HG03095 (cell line): Measurements from ENCODE around the gene CNN3.
A peak's percentile ranks its signal among the peaks of the same experiment; 100 is the strongest.

Experiments used
- ATAC-seq: cut with Tn5 transposase; IDR thresholded peaks from one replicate; pipeline ENCODE4 v1.9.1; 2021; ENCODE audit warnings: moderate library complexity; ENCODE audit not compliant: unreplicated experiment

CNN3 gene

DNA sequence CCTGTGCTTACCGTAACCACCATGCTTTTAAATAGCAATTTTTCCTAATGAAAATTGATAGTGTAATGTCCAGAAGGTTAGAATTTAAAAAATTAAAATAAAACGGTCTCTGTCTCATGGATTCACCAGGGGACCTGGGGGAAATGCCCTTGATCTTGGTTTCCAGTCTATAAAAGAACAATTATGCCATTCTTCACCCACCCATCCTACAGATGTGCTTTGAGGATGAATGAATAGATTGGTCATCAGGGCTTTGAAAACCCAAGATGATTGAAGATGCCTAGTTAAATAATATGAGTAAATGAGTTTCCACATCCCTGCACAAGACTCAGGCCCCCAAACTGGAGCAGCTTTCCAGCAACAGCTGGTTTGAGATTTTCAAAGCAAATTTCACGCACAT lies 38.7 kb downstream of the CNN3 start:
- ATAC-seq, result no peak

DNA sequence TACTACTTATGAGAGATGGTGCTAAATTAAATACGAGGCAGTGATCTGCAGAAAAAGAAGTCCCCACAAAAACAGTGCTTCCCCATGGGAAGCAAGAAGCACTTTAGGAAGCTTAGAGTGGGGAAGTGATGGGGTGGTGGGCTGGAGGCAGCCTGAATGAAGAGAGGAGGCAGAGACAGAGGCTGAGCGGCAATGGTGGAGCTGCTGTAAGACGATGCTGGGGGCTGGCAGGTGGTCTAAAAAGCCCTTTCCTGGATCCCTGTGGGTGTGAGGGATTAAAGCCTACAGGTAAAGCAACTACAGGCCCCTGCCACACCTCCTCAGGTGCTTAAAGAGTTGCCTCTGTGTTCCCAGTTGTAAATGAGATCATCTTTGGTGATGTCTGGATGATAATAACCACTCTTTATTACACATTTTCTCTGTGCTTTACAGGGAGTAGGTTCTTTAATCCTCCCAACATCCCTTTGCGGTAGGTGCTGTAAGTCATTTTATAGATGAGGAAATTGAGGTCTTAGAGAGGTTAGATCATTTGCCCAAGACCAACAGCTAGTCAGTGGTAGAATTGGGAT lies 39.2 kb downstream of the CNN3 start:
- no peak for ATAC-seq

DNA sequence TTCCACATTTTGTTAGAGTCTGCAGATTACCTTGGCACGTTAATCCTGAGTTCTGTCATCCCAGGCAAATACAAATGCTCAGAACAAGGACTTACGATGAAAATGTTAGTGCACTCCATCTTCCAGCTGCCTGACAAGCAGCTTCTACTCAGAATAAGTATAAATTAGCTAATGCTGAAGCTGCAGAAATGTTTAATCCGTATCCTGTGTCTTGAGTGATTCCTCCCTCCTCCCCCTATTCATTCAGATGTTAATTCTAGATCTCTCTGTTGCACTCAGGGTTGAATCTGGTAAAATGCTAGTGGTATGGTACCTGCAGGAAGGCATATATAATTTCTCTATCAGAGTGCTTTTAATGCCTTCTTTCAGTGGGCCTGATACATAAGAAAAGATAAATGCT lies 39.8 kb downstream of the CNN3 start:
- no peak for ATAC-seq

DNA sequence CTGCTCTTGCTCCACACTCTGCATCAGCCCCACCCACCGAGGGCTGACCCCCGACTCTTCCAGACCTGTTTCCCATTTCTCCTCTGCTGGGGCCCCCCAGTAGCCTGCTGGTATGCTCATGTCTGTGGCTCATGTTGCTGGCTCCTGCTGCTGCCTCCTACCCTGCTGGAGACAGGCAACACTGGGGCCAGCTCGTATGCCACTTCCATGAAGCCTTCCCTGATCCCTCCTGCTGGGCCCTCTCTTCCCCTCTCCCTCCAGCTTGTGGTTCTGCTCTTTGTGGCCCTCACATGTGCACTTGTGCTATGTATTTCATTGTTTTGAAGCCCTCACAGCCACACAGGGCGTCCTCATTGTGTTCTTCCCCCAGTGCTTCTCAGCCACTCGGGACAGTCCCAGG lies 40.5 kb downstream of the CNN3 start:
- no peak for ATAC-seq

DNA sequence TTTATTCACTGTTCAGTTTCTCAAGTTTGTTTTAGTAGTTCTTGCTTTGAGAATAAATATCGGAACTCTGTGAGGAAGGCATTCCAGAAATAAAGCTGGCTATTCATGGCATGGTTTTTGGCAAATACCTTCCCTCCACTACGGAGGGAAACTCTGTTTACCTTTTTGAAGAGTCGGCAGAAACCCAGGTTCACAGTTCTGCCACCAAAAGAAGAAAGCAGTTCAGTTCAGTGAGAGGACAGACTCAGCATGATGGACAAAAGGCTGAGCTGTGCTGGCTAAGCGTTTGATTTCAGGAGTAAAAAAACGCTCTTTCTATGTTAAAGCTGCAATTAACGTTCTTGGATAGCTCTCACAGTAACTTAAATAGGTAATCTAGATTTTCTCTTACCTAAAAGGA lies 42.4 kb downstream of the CNN3 start:
- no peak for ATAC-seq

DNA sequence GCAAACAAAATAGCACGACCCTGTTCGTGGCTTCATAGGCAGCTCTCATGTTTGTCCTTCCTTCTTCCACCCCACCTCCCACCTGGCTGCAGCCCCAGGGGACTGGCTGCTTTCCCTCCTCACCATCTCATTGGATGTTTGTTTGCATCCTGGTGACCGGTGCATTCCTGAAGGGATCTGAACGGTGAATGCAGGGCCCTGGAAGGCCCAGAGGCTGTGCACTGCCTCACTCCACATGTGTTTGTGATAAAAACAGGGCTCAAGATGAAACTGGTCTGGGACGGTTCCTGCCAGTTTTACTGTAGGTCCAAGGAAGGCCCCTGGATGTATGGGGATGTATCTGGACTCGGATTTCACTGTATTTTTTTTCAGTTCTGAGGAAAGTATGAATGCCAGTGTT lies 42.8 kb downstream of the CNN3 start:
- ATAC-seq, result no peak

DNA sequence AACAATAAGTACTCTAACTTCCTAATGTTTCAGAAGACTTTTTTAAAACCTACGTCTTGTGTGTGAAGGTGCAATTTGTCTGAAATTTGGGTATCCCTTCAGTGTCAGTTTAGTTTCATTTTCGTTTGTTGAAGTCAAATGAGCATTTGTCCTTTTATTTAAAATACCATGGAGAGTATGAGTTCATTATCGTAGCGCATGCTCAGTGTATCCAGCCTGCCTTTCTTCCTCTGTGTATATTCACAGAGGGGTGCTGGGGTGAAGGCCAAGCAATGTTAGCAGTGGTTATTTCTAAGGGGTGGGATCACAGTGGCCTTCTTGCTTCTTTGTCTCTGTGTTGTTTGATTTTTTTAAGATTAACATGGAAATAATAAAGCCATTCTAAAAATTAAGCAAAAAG lies 43.2 kb downstream of the CNN3 start:
- no peak for ATAC-seq

DNA sequence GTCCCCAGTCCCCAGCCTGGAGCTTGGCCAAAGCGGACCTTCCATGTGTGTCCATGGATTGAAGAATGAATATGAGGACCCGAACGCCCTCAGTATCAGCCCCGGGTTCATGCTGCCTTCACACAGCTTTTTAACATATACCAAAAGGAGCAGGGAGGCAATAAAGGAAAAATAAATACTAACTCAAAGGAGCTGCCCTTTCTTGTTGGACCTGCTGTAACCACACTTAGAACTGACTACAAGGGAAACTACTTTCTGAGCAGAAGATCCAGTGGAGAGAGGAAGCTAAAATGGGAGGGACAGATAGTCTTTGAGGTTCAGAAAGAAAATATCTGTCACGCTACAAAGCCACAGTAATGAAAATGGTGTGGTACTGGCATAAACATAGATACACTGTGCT lies 48.6 kb downstream of the CNN3 start:
- ATAC-seq, result no peak

DNA sequence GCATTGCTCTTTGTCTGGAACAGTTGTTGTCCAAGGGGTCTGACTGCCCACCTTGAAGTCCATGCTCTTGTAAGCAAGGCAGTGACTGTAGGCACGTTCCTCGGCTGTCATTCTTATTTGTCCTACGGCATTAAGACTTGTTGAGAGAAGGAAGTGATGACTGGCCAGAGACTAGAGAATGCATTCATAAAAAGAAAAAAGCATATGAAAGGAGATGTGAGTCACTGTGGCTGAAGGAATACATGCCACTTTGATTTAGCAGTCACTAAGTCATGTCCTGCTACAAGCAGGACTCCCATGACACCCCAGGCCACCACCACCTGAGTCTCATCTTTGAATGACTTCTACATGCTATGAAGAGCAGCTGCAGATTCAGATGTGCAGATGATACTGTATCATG lies 50.5 kb downstream of the CNN3 start:
- no peak for ATAC-seq

DNA sequence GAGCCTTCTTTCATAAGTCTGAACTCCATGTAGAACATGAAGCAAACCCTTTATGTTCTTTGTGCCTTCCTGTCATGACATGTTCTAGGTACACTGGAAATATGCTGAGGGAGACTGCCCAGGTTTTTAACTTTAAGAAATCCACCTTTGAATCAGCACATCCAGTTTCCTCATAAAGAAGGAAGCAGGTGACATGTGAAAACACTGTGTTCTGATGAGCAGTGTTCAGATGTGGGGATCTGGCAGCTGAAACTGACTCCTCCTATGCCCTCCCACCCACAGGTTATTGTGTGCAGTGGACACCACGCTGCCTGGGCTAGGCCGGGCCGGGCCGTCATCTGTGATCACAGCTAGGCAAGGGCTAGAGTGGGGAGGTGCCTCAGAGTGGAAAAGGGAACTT lies 51.1 kb downstream of the CNN3 start:
- no peak for ATAC-seq

DNA sequence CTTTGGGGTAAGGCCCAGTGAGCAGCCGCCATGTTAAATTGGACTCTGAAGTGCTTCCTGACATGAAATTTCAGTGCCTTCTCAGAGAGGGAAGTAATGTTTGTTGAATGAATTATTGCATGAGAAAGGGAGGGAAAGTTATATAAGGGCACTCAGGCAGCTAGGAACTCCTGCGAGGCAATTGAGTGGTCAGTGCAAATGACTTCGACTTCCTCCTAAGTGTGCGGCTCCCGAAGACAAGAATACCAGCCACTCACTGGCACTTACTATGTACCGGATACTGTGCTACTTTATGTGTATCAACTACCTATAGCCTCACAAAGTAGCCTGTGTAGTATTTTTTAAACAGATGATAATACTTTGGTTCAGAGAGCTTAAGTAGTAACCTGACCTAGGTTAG lies 52.5 kb downstream of the CNN3 start:
- no peak for ATAC-seq

DNA sequence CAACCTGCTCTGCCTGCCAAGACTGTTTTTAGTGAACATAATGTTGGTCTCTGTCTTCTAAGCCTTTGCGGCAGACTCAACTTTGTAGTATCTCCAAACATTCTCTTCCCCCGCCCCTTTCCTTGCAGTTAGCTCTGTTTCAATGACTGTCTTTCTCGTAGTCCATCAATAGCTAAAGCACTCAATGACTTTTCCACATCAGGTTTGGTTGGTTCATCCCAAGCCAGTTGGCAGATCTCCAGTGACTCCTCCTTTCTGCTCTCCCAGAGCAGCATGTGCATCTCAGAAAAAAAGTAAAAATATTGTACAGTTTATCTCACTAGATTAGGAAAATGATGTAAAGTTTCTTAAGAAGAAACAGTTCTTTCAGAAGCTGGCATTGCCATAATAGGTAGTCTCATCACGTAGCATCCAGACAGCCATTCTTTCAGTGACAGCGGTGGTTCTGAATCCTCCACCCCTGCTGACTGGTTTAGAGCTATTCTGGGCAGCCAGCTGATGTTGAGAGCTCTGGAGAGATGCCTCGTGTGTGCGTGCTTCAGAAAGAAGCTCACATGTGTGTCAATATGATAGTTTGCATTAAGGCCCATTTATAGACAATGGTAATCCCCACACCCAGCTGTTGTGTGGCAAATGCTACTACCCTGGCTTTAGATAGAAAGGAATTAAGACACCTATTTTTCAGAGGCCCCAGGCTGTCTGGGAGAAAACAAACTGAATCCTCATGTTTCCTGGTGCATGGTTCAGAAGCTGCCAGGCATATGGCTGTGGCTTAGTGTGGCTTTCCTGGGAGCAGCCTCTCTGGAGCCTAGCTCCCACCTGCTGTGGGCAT lies 53.2 kb downstream of the CNN3 start:
- ATAC-seq, result peak; percentile 71

DNA sequence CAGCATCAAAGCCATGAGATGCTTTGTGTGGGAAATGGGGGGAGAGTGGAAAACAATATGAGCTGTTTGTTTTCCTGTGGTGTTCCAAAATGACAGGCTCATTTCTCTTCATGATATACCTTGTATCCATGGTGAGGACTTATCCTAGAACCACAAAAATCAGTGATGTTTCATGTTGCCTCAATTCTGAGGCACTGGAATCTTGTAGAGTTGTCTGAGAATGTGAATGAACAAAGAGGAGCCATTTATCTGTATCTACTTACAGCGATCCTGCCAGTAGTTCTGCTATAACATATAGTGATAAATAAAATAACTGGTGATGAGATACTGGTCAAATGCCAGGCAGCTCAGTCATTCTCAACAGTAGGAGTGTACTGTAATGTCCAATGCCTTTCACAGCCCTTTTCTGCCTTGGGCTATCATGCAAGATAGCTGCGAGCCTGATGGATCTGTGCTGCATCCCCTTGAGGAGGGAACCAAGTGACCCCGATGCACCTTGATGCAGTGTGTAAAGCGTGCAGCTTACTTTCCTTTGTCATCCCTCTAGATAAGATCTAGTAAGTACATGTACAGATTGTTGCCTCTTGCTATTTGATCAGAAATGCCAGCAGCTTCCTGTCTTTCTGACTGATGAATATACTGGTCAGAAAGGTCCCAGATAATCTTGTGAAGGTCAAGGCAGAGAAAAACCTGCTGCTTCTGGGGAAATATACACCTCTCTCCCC lies 54.0 kb downstream of the CNN3 start:
- ATAC-seq, result no peak

DNA sequence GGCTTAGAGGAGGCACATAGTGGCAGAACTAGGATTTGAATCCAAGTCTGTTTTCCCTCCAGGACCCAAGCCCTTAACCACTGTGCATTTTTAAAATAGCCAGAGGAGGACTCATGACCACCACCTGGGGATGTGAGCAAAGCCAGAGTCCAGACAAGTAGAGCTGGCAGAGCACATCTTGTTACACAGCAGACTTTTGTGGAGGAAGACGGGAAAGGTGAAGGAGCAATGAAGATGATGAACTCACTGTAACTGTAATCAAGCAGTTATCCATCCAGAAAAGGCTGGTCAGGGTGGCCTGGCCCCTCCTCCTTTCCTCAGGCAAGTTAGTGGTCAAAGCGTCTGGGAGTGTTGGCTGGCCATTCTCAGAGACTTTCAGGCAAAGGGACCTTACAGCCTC lies 55.9 kb downstream of the CNN3 start:
- ATAC-seq, result no peak

DNA sequence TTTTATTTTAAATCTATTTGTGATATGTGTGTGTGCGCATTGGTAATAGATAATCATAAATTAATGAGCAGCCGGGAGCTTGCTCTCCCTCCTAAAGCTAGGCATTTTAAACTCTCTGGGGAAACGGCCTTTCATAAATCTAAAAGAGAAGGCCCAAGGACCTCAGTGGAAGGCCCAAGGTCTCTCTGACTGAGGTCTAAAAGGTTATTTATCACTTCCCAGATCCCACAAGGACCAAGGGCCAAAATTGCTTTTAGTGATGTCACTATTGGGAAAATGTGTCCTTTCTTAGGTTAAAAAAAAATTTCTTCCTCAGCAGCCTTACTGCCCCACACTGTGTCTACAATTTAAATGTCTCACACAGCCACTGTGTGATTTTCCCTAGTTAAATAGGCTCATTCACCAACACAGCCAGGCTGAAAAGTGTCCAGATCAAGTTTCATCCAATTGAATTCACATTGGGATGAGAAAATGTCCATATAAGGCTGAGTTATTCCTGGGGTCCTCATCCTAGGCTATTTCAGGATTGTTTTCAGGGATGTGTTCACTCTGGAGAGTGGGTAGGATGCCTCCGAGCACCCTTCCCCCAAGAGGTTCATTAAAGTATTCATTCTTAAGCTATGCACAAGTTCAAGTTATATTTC lies 60.6 kb downstream of the CNN3 start:
- ATAC-seq, result no peak

DNA sequence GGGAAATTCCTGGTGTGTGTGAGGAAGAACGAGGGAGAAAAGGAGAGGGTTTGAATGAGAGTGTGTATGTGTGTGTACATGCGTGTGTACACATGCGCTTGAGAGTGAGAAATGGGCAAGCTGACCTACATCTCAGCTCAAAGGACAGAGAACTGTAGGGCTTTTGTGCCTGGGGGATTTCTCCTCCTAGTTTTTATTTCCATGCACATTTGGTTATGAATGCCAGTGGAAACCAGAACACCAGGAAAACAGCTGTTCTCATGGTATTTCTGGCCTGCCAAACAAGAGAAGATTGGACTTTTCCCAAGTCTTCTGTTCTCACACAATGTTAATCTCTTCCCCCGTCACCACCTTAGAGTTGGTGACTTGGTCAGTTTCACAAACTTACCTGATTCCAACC lies 61.5 kb downstream of the CNN3 start:
- ATAC-seq, result no peak

DNA sequence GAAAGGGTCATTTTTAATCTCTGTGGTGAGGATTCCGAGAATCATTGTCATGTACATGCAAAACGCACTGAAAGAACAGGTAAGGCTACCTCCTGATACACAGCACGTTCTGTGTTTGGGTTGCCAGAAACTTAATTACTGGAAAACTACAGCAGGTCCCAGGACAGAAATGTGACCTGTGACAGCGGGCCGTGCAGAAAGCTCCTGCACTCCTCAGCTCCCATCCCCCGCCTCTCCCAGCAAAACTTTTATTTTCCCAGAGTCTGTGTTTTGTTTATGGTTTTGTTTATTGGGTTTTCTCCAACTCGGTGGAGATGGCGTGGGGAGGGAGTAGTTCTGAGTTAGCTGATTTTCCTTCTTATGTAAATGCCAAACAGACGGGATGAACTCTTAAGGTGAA lies 62.1 kb downstream of the CNN3 start:
- ATAC-seq, result no peak

DNA sequence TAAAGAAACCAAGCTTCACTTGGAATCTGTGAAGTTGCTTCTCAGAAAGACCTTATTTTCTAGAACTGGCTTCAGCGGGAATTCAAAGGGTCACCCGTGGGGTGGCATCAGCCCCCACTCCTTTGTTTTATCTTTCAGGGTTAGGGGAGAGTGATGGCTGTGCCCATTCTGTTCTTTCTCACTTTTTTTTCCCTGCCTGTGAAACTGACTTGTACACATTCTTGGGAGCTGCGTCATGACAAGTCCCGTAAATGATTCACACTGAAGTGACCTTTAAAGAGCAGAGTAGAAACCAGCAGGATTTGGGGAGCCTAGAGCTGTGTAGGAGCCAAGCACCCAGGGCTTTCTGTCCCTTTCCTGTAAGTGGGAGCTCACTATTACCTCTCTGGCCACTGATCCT lies 63.0 kb downstream of the CNN3 start:
- ATAC-seq, result no peak

DNA sequence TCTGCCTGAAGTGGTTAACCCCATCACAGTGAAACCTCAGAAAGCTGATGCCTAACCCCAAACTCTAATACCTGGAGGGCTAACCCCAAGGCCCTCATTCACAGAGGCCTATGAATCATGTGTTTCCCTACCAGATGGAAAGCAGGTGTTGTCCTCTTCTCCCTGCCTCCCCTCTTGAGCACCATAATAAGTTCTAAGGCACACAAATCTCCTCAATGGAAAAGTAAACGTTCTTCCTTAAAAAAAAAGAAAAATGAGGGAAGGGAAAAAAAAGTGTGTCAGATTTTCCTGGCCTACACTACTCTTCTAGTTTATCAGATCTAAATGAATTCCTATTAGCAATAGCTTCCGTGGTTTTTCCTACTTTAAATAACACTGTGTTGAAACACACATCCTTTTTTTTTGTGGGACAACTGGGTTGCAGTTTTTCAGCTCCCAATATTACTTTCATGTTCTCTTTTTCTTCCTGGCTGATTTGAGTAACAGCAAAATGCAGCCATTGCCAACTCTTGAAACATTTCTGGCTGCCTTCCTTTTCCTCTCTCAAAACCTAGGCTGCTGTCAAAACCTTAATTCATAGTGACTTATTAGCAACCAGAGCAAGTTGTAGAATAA lies 63.5 kb downstream of the CNN3 start:
- ATAC-seq, result no peak

DNA sequence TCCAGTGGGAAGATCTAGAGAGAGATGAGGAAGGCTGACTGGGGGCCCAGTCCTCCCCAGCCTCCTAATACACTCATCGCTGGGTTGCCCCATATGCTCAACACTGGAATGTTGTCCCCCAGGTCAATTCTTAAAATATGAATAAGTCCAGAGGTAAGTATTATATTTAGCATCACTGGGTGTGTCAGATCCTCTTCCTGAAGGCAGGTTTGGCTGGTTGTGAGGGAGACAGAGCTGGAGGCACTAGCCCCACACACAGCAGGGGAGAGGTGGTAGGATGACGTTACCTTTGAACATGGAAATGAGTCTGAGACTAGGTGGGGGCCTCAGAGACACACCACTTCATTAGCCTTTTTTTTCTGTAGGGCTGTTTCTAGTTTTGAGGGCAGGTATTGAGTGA lies 64.2 kb downstream of the CNN3 start:
- ATAC-seq, result no peak

DNA sequence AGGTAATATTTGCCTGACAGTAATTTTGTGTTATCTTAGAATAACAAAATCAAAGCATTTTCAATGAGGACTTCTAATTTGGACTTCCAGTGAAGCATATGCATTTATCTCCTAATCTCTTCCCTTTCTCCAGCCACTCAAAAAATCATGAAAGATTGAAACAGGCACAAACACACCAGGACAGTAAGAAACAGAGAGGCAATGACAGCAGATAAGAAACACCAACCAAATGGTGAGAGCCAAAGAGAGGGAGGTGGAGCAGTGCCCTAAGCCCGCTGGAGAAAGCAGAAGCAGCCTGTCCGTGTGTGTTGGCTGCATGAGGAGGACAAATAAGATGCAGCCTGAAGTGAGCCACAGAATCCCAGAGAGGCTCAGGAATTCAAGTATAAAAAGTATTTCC lies 67.7 kb downstream of the CNN3 start:
- ATAC-seq, result no peak
